Uterus (tissue), 4 donors: ENCODE results near the gene CELF2. TPM values are rescaled to one million over a fixed set of nuclear protein-coding genes. Genes with fewer than 3 reads are reported as not detected.

Experiments used
- DNase-seq, 2 donors: peaks; one replicate each; pipeline ENCODE4 v3.0.0-alpha.2; 2019 to 2020
- H3K27ac ChIP-seq, 2 donors: fragments of 200-600 bp; sonication (generic); 1 replicate in 1 of 2; 2 replicates in 1 of 2; pipeline ENCODE4 v1.5.1; 2016 to 2018
- H3K27me3 ChIP-seq, 2 donors: fragments of 200-600 bp; sonication (generic); one replicate each; pipeline ENCODE4 v1.5.1; 2018 to 2019; ENCODE audit warnings: control low read depth in 1 of 2
- H3K36me3 ChIP-seq, 2 donors: fragments of 200-600 bp; sonication (generic); one replicate each; pipeline ENCODE4 v1.5.1; 2019; ENCODE audit warnings: control low read depth in 1 of 2
- H3K4me1 ChIP-seq, 2 donors: fragments of 200-600 bp; sonication (generic); one replicate each; pipeline ENCODE4 v1.5.1; 2018 to 2019; ENCODE audit warnings: control low read depth in 1 of 2
- H3K4me3 ChIP-seq, 2 donors: fragments of 200-600 bp; sonication (generic); 1 replicate in 1 of 2; 2 replicates in 1 of 2; pipeline ENCODE4 v1.5.1; 2018 to 2019; ENCODE audit warnings: mild to moderate bottlenecking in 1 of 2
- H3K9me3 ChIP-seq, 2 donors: fragments of 200-600 bp; sonication (generic); one replicate each; pipeline ENCODE4 v1.5.1; 2019; ENCODE audit warnings: control low read depth in 1 of 2
- CTCF ChIP-seq, 4 experiments: fragments of 200-600 bp in 2 of 4; fragments of 450-650 bp in 2 of 4; sonication (generic) in 2 of 4; IDR thresholded peaks; one replicate each; pipeline ENCODE4 v1.5.1; 2016 to 2019; ENCODE audit warnings: antibody characterized with exemption in 4 of 4, mild to moderate bottlenecking in 2 of 4, moderate library complexity in 1 of 4
- POLR2A ChIP-seq, 2 donors: fragments of 450-650 bp; IDR thresholded peaks; one replicate each; pipeline ENCODE4 v1.6.1; 2016; ENCODE audit warnings: antibody characterized with exemption in 2 of 2, mild to moderate bottlenecking in 1 of 2, moderate library complexity in 1 of 2
- intact Hi-C: fragments of 100-400 bp; cut with DNase I; formaldehyde crosslinking; loops from one replicate; pipeline ENCODE4 v1.15.1; 2023; ENCODE audit warnings: low total_unique reads
- total RNA-seq, 4 donors: library from RNA; depleted of rRNA in 3 of 4; stranded (reverse); fragments of >200 nt in 3 of 4; gene quantifications; one replicate each; pipeline versions ENCODE4 v1.1.0 to v1.2.4, GENCODE V29; 2014 to 2023
- donor health status: DM: yes; HTN: yes; CAD: no.

Gene CELF2
- total RNA-seq, 4 donors from 2014 or later: 12.8 to 59.2 (median 44.0) TPM

GRCh38 chr10:11322698-11323097 is 305.0 kb downstream of the CELF2 start:
- intact Hi-C loops: no loop called here
- Histone ChIP-seq H3K36me3 (no peaks in the 10 kb centered on the region), H3K27me3 (no peaks in the 10 kb centered on the region), H3K27ac (no peak overlapping the region), H3K9me3 (no peaks in the 10 kb centered on the region), H3K4me1 (no peaks in the 10 kb centered on the region), H3K4me3 (no peak overlapping the region)
- DNase-seq: no peak
- no peak for TF ChIP-seq CTCF (IDR thresholded peaks at IDR 0.05)
- no peak for TF ChIP-seq POLR2A (IDR thresholded peaks at IDR 0.05)

GRCh38 chr10:11324761-11325321 is 307.2 kb downstream of the CELF2 start:
- no peaks in the 10 kb centered on the region for H3K27me3 ChIP-seq
- no peaks in the 10 kb centered on the region for H3K36me3 ChIP-seq
- H3K27ac ChIP-seq: no peak overlapping the region
- H3K9me3 ChIP-seq: no peaks in the 10 kb centered on the region
- H3K4me3 ChIP-seq: no peak overlapping the region
- no peak for TF ChIP-seq CTCF (IDR thresholded peaks at IDR 0.05)
- TF ChIP-seq POLR2A (IDR thresholded peaks at IDR 0.05): no peak
- DNase-seq: no peak
- intact Hi-C loops: no loop called here
- H3K4me1 ChIP-seq: no peaks in the 10 kb centered on the region

- no peaks in the 10 kb centered on the region for H3K36me3 ChIP-seq
- TF ChIP-seq CTCF (IDR thresholded peaks at IDR 0.05) (no peak), POLR2A (IDR thresholded peaks at IDR 0.05) (no peak)
- no peaks in the 10 kb centered on the region for H3K27me3 ChIP-seq
- intact Hi-C loops: no loop called here
- H3K27ac ChIP-seq: no peak overlapping the region
- H3K9me3 ChIP-seq: no peaks in the 10 kb centered on the region
- no peak overlapping the region for H3K4me3 ChIP-seq
- no peaks in the 10 kb centered on the region for H3K4me1 ChIP-seq
- no peak for DNase-seq
These were observed 308.1 kb downstream of the CELF2 start for GRCh38 chr10:11325817-11326216.

GRCh38 chr10:11326241-11326640 is 308.6 kb downstream of the CELF2 start:
- Histone ChIP-seq H3K4me3 (no peak overlapping the region), H3K27me3 (no peaks in the 10 kb centered on the region), H3K9me3 (no peaks in the 10 kb centered on the region), H3K4me1 (no peaks in the 10 kb centered on the region), H3K27ac (no peak overlapping the region), H3K36me3 (no peaks in the 10 kb centered on the region)
- intact Hi-C loops: no loop called here
- TF ChIP-seq CTCF (IDR thresholded peaks at IDR 0.05) (no peak), POLR2A (IDR thresholded peaks at IDR 0.05) (no peak)
- DNase-seq: no peak

GRCh38 chr10:11326913-11327616 is 309.4 kb downstream of the CELF2 start:
- Histone ChIP-seq H3K4me3 (no peak overlapping the region), H3K27ac (no peak overlapping the region), H3K36me3 (no peaks in the 10 kb centered on the region), H3K9me3 (no peaks in the 10 kb centered on the region), H3K27me3 (no peaks in the 10 kb centered on the region), H3K4me1 (no peaks in the 10 kb centered on the region)
- no peak for DNase-seq
- TF ChIP-seq POLR2A (IDR thresholded peaks at IDR 0.05) (no peak), CTCF (IDR thresholded peaks at IDR 0.05) (no peak)
- intact Hi-C loops: no loop called here
